GM19467 (cell line): Measurements from ENCODE around the gene RPL19.

ENCODE experiments used
- ATAC-seq: cut with Tn5 transposase; IDR thresholded peaks from one replicate; pipeline ENCODE4 v1.9.1; 2021; ENCODE audit warnings: mild to moderate bottlenecking, moderate library complexity; ENCODE audit not compliant: unreplicated experiment

Gene RPL19

DNA sequence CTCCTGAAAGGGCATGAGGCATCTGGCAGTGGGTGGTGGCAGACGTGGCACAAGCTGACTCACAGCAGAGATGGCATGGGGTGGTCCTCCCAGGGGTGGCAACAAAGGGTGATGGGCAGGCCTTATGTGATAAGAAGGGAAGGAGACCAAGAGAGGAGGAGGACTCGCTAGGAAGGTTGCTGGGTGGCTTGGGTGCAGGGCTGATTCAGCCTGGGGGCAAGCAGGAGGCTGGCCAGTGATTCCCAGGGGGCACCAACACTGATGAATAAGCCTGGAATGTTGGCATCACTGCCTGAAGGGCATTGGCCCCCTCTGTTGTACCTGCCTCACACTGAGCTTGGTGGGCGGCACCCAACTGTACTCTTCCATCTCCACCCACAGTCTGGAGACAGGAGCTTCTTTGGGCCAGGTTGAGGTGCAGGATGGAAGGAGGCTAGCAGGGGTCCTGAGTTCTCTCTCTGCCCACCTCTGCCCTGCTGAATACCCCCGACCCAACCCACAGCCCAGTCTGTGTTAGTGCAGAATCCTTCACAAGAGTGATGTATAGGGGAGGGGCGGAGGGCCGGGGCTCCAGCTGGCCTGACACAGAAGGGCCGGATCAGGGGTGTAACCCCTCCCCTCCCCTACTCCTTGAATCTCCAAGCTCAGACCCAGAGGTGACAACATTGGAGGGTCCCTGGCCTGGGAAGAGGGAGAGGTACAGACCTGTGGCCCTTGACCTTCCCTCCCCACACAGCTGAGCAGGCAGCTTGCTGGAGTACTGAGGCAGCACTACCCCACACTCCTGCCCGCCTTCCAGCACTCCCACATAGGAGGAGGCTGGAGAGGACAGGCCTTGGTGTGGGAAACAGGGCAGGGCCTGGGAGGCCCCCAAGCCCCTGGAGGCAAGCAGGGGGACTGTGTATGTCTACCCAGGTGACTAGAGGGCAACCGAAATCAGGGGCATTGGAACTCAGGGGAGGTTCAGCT is 23.1 kb downstream of the RPL19 start:
- no peak for ATAC-seq

DNA sequence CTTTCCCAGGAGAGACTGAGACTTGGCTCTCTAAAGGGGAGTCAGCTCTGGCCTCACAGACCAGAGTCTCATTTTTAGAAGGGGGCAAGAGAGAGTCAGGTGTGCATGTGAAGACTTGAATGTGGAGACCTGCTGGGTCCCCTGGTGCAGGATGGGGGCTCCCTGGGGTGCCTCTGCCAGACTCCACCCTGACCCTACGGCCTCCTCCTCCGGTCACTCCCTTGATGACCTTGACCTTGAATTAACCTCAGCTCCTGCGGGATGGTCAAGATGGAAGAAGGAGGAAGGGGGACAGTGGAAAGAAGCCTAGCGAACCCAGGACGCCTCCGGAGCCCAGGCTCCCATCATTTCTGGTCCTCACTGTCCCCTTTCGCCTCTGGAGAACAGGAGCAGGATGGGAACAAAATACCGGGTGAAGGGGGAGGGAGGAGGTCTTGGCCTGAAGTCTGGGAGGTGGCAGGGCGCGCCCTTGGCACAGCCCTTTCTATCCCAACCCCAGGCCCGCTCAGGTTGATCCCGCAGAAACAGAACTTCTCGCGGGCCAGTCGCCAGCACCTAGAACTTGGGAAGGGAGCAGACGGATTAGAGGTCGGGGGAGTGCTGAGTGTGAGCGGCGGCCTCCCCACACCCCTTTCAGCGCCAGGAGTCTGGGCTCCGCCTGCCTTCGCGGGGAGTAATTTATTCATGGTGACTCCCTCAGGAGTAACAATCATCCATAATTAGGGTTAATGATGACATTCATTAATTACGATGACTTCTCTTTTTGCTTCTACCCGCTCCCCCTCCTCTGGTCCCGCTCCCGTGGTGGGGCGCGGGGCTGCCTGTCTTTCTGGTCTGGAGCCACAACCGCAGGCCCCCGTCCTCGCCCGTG is 24.1 kb downstream of the RPL19 start:
- no peak for ATAC-seq

DNA sequence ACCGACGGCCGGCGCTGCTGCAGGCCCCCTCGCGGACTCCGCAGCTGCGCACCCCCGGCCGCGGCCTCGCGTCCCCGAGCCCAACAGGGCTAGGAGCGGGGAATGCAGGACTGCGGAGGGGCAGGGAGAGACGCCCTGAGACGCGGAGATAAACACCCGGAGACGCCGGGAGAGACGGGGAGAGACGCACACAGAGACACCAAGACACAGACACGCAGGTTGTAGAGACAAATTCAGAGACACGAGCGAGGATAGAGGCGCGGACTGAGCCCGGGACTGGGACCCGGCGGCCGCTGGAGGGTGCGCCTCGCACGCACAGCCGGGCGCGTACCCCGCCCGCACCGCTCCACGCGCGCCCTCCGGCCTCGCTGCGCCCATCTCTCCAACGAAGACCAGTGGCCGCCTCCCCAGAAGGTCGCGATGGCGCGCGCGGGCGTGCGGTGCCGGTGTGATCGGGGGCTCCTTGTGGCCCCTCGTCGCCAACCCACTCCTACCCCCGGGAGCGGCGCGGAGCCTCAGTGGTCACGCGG is 24.8 kb downstream of the RPL19 start:
- no peak for ATAC-seq

DNA sequence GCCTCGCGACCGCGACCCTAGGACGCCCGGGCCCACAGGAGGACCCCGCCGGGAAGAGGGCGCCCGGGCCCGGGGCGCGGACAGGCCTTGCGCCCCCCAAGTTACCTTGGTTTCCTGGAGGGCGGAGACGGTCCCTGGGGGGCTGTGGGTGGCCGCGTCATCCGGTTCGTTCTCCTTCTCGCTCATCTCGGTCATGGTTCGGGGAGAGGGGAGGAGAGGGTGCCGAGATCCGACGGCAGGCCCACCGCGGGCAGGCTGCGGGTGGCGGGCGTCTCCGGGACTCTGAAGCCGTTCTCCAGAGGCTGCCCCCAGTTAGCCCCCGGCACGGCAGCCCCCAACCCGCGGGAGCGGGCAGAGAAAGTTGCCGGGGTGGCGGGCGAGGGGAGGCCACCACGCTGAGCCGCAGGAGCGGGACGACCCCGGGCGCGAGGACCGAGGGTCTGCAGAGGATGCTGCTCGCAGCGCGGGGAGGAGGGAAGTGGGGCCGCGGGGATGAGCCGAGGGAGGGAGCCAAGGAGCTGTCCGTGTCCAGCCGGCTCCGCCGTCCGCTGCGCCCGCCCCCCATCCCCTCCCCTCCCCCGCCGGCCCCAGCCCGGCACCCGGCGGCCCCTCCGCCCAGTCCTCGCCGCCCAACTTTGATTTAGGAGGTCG is 25.4 kb downstream of the RPL19 start, which contains the start of gene STAC2:
STAC2 (minus strand) TSS at position 638 of the 651 bp plus-strand sequence; CDS start at position 195, 443 bp downstream.
- ATAC-seq: no peak

DNA sequence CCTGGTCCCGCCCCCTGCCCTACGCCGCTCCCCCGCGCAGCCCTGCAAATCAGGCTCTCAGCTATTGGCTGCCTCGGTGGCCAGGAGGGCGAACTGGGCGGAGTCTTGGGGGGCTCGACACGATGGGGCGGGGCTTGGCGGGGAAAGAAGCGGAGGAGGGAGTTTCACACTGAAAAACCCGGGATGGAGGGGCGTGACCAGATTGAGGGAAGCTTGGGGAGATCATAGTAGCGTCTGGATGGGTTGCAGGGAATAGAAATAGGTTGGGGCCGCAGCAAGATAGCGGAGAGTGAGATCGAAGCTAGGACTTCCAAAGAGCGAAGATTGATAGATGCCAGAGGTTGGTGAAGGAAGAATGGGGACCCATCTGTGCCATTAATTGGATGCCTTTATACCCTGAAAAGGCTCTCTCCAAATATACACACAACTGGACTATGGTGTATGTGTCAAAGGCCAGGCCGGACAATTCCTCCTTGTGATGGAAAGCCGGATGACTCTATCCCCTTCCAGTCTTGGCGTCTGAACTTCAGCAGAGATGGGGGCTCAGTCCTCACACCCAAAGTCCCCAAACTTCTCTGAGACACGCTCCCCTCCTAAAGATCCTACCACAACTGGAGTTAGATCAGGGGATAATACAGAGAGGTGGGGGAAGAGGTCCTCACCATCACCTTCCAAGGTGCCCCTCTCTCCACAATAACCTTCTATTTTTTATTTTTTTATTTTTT is 26.0 kb downstream of the RPL19 start:
- ATAC-seq: no peak

DNA sequence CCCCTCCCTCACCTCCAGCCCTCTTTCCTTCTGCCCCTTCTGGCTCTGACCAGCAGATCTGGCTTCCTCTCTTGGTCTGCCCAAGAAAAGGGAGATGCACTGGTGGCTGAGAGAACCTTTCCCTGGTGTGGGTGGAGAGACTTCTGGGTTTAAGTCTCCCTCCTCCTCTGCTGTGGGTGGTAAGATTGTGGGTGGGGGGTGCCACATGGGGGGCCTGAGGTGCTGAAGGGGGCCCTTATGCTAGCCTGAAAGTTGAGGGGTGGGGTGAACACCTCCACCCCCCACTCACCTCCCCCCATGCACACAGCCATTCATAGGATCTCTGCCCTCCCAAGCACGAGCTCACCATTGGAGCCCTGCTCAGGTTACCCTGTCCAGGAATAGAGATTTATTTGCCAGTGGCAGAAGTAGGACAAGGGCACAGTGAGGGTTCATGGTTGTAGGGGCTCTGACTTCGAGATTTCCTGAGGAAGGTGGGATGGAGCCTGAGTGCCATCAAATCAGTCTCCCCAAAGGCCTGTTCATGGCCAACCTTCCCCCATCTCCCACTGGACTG is 27.4 kb downstream of the RPL19 start:
- no peak for ATAC-seq

DNA sequence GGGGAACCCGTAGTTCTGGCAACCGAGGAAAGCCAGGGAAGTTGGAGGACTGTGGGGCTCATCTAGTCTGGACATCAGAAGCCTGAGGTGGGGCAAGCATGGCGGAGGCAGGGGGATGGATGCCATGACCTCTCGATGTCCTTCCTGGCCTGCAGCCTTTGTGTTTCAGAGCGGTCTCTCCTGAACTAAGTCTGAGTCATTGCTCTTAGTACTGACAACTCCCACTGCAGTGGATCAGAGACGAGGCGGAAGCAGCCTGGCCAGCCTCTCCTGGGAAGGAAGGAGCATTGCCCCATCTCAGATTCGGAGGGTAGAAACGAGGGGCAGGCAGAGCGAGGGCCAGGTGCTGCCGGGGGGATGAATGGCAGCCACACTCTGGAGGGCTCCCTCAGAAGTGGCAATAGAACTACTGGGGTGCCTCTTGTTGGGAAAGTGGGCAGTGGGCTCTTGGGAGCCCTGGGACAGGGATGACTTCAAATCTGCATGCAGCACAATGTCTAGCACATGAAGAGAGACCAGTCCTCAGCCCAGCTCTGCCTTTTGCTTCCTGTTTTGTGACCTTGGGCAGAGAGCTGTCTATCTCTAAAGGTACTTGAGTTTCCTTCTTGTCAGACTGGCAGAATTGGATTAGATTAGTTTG is 29.3 kb downstream of the RPL19 start:
- no peak for ATAC-seq

DNA sequence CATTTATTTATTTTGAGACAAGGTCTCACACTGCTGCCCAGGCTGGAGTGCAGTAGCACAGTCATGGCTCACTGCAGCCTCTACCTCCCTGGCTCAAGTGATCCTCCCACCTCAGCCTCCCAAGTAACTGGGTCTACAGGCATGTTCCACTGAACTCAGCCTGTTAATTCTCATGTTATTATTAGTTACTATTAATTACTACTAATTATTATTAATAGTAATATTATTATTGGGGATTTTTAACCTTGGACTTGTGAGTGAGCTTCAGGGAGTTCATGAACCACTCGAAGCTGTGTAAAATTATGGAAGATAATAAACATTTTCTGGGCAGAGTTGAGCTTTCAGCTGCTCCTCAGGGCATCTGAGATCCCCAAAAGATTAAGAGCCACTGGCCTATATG is 30.3 kb downstream of the RPL19 start:
- ATAC-seq: no peak

DNA sequence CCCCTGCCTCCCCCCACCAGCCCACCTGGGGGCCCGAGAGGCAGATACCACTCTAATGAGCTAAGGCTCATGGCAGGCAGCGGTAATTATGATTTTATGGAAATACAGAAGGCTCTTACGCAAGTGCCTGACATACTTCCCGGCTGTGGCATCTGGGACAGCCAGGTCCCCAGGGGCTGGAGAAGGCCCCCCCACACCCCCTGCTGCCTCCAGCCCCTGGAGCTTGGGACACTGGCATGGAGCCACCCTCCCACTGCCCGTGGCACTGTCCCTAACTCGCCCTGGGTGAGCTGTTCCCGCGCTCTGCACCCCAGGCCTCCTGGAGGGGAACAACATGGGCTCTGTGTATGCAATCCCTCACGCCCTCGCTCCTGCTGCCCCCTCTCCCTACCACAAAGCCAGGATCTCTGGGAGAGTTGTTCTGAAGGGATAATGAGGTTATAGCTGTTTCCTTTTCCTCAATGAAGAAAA is 31.0 kb downstream of the RPL19 start:
- no peak for ATAC-seq

DNA sequence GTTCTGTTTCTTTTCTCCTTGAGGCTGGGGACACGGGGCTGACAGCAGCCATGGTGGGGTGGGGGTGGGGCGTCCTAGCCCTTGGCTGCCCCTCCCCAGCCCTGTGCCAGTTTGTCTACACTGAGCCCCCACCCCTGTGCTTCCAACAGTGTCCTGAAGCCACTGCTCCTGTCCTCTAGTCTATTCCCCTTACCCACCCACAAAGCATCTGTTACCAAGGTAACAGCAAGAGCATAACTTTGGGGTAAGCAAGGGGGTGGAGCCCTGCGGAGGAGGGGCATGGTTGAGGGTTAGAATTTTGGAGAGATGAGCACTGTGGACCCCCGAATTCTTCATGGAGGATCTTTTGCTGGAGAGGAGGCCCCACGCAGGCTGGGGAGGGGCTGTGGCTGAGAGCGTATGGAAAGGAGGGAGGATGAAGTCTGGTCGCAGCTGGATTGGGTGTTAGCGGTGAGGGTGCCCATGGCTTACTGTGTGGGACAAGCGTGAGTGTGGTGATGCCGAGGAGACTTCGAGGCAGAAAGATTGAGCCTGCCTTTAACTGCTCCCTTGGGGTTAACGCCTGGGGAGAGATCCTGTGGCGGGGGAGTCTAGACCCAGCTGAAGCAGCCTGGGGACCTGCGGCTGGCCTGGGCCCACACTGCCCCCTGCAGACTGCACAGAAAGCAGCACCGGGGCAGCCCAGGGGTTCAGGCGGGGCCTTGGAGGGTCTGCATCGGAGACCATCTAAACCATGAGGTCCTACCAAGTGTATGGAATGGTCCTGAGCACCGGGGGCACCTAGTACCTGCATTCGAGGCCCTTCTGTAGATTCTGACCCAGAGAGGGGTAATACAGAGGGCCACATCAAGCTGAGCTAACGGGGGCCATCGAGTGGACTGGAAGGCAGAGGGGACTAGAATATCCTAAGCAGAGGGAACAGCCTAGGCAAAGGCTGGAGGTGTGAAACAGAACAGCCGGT is 31.8 kb downstream of the RPL19 start:
- no peak for ATAC-seq

DNA sequence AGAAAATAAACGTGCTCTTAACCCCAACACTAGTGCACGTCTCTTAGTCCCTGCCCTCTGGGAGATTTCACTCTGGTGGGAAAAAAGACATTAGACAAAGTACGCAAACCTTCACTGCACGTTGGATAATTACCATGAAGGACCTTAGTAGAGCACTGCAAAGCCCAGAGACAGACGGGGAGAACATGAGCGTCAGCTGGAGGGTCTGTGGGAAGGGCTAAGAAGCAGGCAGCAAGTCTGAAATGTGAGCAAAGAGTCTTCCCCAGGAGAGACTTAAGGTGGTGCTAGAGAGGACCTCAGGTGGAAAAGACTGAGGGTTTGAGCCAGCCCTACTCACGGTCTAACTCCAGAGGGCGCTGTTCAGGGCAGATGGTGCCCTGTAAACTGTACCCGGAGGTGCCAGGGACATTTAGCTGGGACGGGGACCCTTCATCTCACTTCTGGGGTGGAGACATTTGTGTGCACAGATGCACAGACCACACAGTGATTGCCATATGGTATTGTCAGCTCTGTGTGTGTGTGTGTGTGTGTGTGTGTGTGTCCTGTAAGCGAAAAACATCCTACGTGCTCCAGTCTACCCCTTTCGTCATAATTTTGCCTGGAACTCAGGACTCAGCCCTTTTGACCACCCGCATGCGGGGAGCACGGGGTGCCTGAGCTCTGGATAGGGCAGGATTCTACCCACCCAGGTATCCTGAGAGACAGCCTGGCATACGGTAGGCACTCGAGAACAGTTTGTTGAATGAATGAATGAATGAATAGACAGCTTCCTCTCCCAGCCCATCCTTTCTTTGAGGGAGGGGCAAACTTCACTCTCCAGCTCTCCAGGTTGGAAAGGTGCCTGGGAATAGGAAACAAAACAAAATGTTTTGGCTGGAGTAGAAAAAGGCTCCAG is 35.7 kb downstream of the RPL19 start:
- ATAC-seq: no peak

DNA sequence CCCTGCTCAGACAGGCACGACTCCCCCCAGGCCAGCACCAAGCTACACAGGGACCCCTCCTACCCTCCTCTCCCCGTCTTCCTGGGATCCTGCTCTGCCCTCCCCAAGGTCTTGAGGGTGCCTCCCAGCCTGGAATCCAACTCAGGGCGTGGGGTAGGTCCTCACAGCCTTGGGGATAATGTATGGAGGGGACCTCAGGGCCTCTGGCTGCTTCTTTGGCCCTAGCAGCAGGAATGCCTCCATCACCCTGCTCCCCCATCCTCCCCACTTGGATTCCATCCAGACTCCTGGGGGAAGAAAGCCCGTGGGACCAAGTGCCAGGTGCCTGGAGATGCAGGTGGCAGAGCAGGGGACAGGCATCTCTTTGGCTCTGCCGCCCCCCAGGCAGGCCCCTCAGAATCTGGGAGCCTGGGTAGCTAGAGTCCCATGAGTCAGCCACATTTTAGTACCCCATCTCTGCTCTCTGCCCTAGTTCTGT is 36.4 kb downstream of the RPL19 start:
- no peak for ATAC-seq

DNA sequence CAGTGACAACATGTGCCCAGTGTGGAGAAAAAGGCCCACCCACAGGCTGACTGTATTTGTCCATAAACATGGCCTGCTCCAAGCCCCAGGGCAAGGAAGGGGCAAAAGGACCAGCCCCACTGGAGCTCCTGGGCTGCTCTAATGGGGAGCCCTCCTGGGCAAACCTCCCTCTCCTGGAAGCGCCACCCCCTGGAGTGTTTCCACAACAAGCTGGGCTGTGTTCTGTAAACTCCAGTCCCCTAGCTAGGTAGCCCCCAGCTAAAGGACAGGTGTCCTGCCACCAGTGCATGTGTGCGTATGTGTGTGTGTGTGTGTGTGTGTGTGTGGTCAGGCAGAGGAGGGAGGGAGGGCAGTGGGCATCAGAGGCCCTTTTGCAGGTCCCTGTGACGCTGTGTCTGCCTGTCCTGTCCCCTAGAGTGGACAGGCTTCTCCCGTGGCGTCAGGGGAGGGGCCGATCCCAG is 36.9 kb downstream of the RPL19 start:
- ATAC-seq: no peak

DNA sequence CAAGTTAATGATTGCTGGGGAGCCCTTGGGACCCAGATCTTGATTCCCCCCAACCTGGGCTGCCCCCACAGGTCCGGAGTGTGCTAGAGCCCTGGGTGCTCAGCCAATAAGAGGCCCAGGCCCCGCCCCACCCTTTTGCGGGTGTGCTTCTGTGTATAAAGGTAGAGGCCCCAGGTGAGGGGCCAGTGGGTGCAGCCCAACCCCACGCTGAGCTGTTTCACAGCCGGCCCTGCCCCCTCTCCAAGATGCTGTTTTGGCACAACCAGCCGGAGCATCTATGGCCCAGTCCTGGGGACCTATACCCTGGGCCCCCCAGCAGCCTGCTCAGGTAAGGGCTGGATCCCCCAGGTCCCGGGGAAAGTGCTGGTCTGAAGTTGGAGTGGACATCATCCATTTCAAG is 37.5 kb downstream of the RPL19 start:
- no peak for ATAC-seq

DNA sequence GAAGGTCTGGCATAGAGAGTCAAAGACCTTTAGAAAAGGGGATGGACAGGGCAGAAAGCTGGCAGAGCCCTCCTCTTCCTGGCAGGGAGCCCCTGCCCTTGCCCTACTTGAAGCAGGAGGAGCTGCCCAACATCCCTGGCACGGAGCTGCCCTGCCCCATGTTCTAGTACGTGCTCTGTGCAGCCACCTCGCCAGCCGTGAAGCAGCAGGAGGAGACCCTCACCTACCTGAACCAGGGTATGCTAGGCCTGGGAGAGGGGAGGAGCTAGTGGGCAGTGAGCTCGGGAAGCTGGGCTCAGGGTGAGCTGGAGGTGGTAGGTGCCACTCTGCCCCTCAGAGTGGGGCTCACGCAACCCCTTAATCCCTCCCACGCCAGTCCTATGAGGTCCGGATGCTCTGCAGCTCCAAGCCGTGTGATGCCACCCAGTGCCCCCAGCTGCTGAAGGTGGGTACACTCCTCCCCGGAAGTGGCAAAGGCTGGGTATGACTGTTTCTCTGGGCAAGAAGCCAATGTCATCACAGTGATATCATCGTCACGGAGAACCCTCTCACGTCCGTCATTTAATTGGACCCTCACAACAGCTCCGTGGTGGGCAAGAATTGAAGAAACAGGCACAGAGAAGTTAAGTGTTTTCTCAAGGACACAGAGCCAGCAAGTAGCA is 38.4 kb downstream of the RPL19 start:
- no peak for ATAC-seq

DNA sequence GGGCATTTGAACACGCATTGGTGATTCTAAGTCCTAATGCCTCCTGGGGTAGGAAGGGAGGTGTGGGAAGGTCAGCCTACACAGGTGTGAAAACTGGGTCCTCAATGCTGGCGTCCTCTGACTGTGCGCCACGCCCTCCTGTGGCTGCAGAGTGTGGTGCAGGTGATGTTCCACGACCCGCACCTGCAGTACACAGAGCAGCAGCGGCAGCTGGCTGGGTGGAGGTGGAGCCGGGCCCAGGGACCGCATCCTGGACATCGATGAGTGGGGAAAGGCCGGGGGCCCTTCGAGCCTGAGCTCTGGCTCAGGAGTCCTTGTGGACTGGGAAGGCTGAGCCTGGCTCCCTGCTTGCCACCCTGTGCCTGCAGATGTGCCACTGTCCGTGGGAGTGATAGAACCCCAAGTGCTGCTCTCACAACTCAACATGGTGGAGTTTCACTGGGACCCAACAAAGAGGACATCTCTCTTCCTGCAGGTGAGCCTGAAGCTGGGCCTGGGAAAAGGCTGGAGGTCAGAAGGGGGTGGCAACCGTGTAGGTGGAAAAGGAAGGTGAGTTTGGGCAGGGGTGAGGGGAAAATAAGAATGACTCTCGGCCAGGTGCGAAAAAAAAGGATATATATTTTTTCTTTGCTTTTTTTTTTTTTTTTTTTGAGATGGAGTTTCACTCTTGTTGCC is 39.7 kb downstream of the RPL19 start:
- ATAC-seq: no peak
